ENCODE measurements around the gene XIST. TPM values are rescaled to one million over a fixed set of nuclear protein-coding genes. Genes with fewer than 3 reads are reported as not detected.
A peak's percentile ranks its signal among the peaks of the same experiment; 100 is the strongest.

Gene XIST
- total RNA-seq, 1 donor from 2014 or later, result not detected

DNA sequence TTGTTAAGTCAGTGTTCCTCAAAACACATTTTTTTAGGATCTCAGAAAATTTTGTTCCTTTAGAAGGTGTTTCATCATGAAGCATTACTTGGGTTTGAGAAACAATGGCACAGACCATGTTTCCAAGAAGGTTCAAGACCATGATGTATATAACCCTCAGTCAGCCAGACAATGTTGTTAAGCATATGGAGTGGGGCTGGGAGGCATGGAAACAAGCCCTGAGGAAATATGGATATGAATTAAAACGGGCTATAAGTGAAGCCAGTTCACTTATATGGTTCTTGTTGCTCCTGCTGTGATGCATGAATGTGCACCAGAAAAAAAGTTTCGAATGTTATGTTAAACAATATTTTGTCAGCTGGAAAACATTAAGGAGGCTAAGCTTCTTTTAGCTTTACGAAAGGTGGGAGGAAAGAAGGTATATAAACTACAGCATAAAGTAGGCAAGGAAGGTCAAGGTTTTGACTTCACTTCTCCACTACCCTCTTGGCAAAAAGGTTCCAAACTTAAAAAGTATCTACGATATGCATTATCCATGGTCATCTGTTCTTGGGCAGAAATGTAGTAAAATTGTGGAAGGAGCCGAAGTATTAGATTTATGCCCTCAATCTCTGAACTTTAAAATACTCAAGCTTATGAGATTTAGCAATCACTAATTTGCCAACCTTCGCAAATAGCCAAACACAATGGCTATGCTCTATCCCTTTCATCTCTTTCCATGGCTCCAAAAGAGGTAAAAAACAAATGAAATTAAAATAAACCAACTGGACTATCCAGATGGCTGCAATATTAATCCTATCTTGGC lies 12.2 kb downstream of the XIST start:
- H3K9ac ChIP-seq (ENCODE audit: low read length), result no peak overlapping the region
- no peak for DNase-seq (ENCODE audit: low read depth)
- no peak for TF ChIP-seq CTCF (IDR thresholded peaks at IDR 0.05; ENCODE audit: insufficient read depth, low read depth, low read length)
- TF ChIP-seq EZH2 (IDR thresholded peaks at IDR 0.05; ENCODE audit: insufficient read depth, low read length), result no peak
- H3K27me3 ChIP-seq (ENCODE audit: insufficient read depth, low read length), result no peaks in the 10 kb centered on the region
- no peak overlapping the region for H3K27ac ChIP-seq (ENCODE audit: low read depth, low read length)
- H3K27me3 Mint-ChIP-seq (ENCODE audit: low read depth, unreplicated experiment), result no peaks in the 10 kb centered on the region
- no peaks in the 10 kb centered on the region for H3K4me1 Mint-ChIP-seq (ENCODE audit: low read depth, unreplicated experiment)
- H3K36me3 ChIP-seq (ENCODE audit: insufficient read depth, low read length), result no peaks in the 10 kb centered on the region
- no peaks in the 10 kb centered on the region for H3K9me3 Mint-ChIP-seq (ENCODE audit: unreplicated experiment)
- peak; percentile 90 for FAIRE-seq
- H3K4me1 ChIP-seq (ENCODE audit: insufficient read depth, low read length), result no peaks in the 10 kb centered on the region
- no peaks in the 10 kb centered on the region for H4K20me1 ChIP-seq (ENCODE audit: insufficient read depth, low read length)
- no peak overlapping the region for H2AFZ ChIP-seq (ENCODE audit: low read depth, low read length)
- H3K9me3 ChIP-seq (ENCODE audit: insufficient read depth, low read depth, low read length), result no peaks in the 10 kb centered on the region
- no peak overlapping the region for H3K4me2 ChIP-seq (ENCODE audit: low read length)
- no peak overlapping the region for H3K27ac Mint-ChIP-seq (ENCODE audit: unreplicated experiment)
- H3K4me3 Mint-ChIP-seq (ENCODE audit: unreplicated experiment), result no peak overlapping the region
- H3K36me3 Mint-ChIP-seq (ENCODE audit: low read depth, unreplicated experiment), result no peaks in the 10 kb centered on the region
- H3K4me3 ChIP-seq (ENCODE audit: insufficient read depth, low read depth, low read length), result no peak overlapping the region
- no peaks in the 10 kb centered on the region for H3K79me2 ChIP-seq (ENCODE audit: insufficient read depth, low read length)

DNA sequence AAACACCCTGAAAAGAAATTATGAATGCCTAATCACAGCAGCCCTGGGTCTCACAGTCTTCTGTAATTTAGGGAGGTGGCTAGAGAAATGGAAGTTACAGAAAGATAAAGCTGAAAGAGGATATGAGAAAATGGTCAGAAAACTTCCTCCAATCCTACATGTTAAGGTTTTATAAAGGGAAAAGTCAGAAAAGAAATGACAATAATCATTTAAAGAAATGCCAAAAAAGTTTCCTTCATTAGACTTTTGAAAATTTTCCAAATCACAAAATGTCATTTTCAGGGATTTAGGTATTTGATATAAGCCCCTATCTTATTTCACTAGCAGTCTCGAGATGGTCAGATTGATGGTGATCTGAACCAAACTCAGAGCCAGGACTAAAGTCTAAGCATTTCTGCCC lies 13.4 kb downstream of the XIST start:
- H3K27ac Mint-ChIP-seq (ENCODE audit: unreplicated experiment), result no peak overlapping the region
- H3K4me1 Mint-ChIP-seq (ENCODE audit: low read depth, unreplicated experiment), result no peaks in the 10 kb centered on the region
- Histone ChIP-seq H3K4me2 (ENCODE audit: low read length) (no peak overlapping the region), H3K79me2 (ENCODE audit: insufficient read depth, low read length) (no peaks in the 10 kb centered on the region), H3K27ac (ENCODE audit: low read depth, low read length) (no peak overlapping the region), H4K20me1 (ENCODE audit: insufficient read depth, low read length) (no peaks in the 10 kb centered on the region), H2AFZ (ENCODE audit: low read depth, low read length) (no peak overlapping the region), H3K9ac (ENCODE audit: low read length) (no peak overlapping the region), H3K4me1 (ENCODE audit: insufficient read depth, low read length) (no peaks in the 10 kb centered on the region), H3K27me3 (ENCODE audit: insufficient read depth, low read length) (no peaks in the 10 kb centered on the region), H3K36me3 (ENCODE audit: insufficient read depth, low read length) (no peaks in the 10 kb centered on the region), H3K9me3 (ENCODE audit: insufficient read depth, low read depth, low read length) (no peaks in the 10 kb centered on the region), H3K4me3 (ENCODE audit: insufficient read depth, low read depth, low read length) (no peak overlapping the region)
- DNase-seq (ENCODE audit: low read depth) (no peak), FAIRE-seq (peak; percentile 80)
- H3K36me3 Mint-ChIP-seq (ENCODE audit: low read depth, unreplicated experiment), result no peaks in the 10 kb centered on the region
- H3K27me3 Mint-ChIP-seq (ENCODE audit: low read depth, unreplicated experiment), result no peaks in the 10 kb centered on the region
- H3K9me3 Mint-ChIP-seq (ENCODE audit: unreplicated experiment), result no peaks in the 10 kb centered on the region
- TF ChIP-seq CTCF (IDR thresholded peaks at IDR 0.05; ENCODE audit: insufficient read depth, low read depth, low read length) (no peak), EZH2 (IDR thresholded peaks at IDR 0.05; ENCODE audit: insufficient read depth, low read length) (no peak)
- no peak overlapping the region for H3K4me3 Mint-ChIP-seq (ENCODE audit: unreplicated experiment)

DNA sequence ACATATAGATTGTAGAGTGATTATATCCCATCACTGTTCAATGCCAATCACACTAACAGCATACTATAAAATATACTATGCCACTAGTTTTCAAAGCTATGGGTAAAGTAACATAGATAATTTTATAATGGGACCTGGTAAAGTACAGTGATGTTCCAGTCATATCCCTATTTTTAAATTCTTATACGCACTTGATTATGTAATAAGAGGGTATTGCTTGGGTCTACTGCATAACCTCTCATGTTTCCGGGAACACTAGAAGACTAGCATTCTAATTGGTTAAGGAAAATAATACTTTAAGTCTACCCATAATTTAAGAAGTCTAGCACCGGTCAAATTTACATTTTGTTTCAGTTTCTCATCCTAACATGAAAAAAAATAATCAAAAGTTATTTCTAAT lies 14.4 kb downstream of the XIST start:
- DNase-seq (ENCODE audit: low read depth), result no peak
- no peak overlapping the region for H3K4me3 Mint-ChIP-seq (ENCODE audit: unreplicated experiment)
- Histone ChIP-seq H3K4me2 (ENCODE audit: low read length) (no peak overlapping the region), H3K27me3 (ENCODE audit: insufficient read depth, low read length) (no peaks in the 10 kb centered on the region), H4K20me1 (ENCODE audit: insufficient read depth, low read length) (no peaks in the 10 kb centered on the region), H3K79me2 (ENCODE audit: insufficient read depth, low read length) (no peaks in the 10 kb centered on the region), H2AFZ (ENCODE audit: low read depth, low read length) (no peak overlapping the region), H3K4me3 (ENCODE audit: insufficient read depth, low read depth, low read length) (no peak overlapping the region), H3K4me1 (ENCODE audit: insufficient read depth, low read length) (no peaks in the 10 kb centered on the region), H3K36me3 (ENCODE audit: insufficient read depth, low read length) (no peaks in the 10 kb centered on the region), H3K27ac (ENCODE audit: low read depth, low read length) (no peak overlapping the region), H3K9me3 (ENCODE audit: insufficient read depth, low read depth, low read length) (no peaks in the 10 kb centered on the region), H3K9ac (ENCODE audit: low read length) (no peak overlapping the region)
- no peak overlapping the region for H3K27ac Mint-ChIP-seq (ENCODE audit: unreplicated experiment)
- peak; percentile 23 for FAIRE-seq
- no peaks in the 10 kb centered on the region for H3K27me3 Mint-ChIP-seq (ENCODE audit: low read depth, unreplicated experiment)
- H3K36me3 Mint-ChIP-seq (ENCODE audit: low read depth, unreplicated experiment), result no peaks in the 10 kb centered on the region
- TF ChIP-seq EZH2 (IDR thresholded peaks at IDR 0.05; ENCODE audit: insufficient read depth, low read length) (no peak), CTCF (IDR thresholded peaks at IDR 0.05; ENCODE audit: insufficient read depth, low read depth, low read length) (no peak)
- no peaks in the 10 kb centered on the region for H3K4me1 Mint-ChIP-seq (ENCODE audit: low read depth, unreplicated experiment)
- no peaks in the 10 kb centered on the region for H3K9me3 Mint-ChIP-seq (ENCODE audit: unreplicated experiment)

Measured in astrocyte (in vitro differentiated cells and primary cell).